Measurements from ENCODE around the gene SOD1. TPM values are rescaled to one million over a fixed set of nuclear protein-coding genes. Genes with fewer than 3 reads are reported as not detected.

Gene SOD1
- polyA plus RNA-seq, 1 donor from 2014 or later, result 449 TPM

DNA sequence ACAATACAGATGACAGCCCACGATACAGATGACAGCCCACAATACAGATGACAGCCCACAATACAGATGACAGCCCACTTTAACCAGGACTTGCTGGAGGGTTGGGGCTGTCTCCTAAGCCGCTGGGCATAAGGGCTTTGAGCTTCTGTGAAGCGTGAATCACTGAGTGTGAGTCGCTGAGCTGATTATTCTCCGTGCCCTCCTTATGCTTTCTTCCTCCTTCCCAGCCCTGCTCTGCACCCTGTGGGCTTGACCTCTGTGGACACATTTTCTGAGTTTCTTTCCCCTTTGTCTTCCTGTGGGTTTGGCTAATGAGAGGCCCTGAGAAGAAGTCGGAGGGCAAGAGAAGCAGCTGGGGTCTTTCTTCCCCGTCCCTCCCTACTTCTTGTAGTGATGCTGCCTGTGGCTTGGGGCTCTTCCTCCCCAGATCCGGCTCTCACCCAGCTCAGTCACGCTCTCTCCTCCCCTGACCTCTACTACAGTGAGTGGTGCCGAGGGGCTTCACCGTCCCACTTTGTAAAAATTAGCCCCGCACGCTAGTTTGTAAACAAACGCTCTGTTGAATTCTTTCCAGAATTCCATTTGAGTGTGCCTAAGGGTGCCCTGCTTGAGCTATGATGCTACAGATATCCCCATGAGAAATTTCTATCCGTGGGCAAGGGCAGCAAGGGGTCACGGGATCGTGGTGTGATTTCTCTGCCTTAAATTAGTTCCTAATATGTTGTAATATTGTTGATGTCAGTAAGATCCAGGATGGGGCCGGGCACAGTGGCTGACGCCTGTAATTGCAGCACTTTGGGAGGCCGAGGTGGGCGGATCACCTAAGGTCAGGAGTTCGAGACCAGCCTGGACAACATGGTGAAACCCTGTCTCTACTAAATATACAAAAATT, 46.4 kb upstream of the SOD1 start:
- Histone ChIP-seq H3K9me2 (ENCODE audit: insufficient read depth, low read length) (no peaks in the 10 kb centered on the region), H3K9me3 (ENCODE audit: low read length) (no peaks in the 10 kb centered on the region), H3K79me2 (replicated peaks; ENCODE audit: insufficient read depth, low read length) (no peaks in the 10 kb centered on the region), H3K36me3 (ENCODE audit: insufficient read depth, low read length) (no peaks in the 10 kb centered on the region), H3K27me3 (ENCODE audit: insufficient read depth, low read depth, low read length) (no peaks in the 10 kb centered on the region), H2AFZ (ENCODE audit: low read depth, low read length) (no peak overlapping the region), H3K4me2 (ENCODE audit: low read length) (no peak overlapping the region), H3K9ac (ENCODE audit: low read length) (no peak overlapping the region), H3K27ac (ENCODE audit: low read length) (no peak overlapping the region), H3F3A (ENCODE audit: insufficient read depth, low read length, poor library complexity, severe bottlenecking) (no peaks in the 10 kb centered on the region), H3K4me3 (ENCODE audit: low read length) (no peak overlapping the region), H4K20me1 (ENCODE audit: insufficient read depth) (no peaks in the 10 kb centered on the region)
- TF ChIP-seq, protein P1, sequence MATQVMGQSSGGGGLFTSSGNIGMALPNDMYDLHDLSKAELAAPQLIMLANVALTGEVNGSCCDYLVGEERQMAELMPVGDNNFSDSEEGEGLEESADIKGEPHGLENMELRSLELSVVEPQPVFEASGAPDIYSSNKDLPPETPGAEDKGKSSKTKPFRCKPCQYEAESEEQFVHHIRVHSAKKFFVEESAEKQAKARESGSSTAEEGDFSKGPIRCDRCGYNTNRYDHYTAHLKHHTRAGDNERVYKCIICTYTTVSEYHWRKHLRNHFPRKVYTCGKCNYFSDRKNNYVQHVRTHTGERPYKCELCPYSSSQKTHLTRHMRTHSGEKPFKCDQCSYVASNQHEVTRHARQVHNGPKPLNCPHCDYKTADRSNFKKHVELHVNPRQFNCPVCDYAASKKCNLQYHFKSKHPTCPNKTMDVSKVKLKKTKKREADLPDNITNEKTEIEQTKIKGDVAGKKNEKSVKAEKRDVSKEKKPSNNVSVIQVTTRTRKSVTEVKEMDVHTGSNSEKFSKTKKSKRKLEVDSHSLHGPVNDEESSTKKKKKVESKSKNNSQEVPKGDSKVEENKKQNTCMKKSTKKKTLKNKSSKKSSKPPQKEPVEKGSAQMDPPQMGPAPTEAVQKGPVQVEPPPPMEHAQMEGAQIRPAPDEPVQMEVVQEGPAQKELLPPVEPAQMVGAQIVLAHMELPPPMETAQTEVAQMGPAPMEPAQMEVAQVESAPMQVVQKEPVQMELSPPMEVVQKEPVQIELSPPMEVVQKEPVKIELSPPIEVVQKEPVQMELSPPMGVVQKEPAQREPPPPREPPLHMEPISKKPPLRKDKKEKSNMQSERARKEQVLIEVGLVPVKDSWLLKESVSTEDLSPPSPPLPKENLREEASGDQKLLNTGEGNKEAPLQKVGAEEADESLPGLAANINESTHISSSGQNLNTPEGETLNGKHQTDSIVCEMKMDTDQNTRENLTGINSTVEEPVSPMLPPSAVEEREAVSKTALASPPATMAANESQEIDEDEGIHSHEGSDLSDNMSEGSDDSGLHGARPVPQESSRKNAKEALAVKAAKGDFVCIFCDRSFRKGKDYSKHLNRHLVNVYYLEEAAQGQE (IDR thresholded peaks at IDR 0.05; ENCODE audit: borderline replicate concordance), result no peak
- TF ChIP-seq EZH2 (IDR thresholded peaks at IDR 0.05; ENCODE audit: borderline replicate concordance, insufficient read depth, low read length, poor library complexity, severe bottlenecking) (no peak), POLR2AphosphoS5 (IDR thresholded peaks at IDR 0.05) (no peak), SMC3 (conservative IDR thresholded peaks at IDR 0.05; ENCODE audit: poor library complexity) (no peak), RAD21 (conservative IDR thresholded peaks at IDR 0.05) (no peak), MXI1 (conservative IDR thresholded peaks at IDR 0.05; ENCODE audit: poor library complexity, severe bottlenecking) (no peak), TAF1 (IDR thresholded peaks at IDR 0.05; ENCODE audit: low read depth) (no peak), EP300 (conservative IDR thresholded peaks at IDR 0.05; ENCODE audit: poor library complexity, severe bottlenecking) (no peak)
- TF ChIP-seq, protein P2, sequence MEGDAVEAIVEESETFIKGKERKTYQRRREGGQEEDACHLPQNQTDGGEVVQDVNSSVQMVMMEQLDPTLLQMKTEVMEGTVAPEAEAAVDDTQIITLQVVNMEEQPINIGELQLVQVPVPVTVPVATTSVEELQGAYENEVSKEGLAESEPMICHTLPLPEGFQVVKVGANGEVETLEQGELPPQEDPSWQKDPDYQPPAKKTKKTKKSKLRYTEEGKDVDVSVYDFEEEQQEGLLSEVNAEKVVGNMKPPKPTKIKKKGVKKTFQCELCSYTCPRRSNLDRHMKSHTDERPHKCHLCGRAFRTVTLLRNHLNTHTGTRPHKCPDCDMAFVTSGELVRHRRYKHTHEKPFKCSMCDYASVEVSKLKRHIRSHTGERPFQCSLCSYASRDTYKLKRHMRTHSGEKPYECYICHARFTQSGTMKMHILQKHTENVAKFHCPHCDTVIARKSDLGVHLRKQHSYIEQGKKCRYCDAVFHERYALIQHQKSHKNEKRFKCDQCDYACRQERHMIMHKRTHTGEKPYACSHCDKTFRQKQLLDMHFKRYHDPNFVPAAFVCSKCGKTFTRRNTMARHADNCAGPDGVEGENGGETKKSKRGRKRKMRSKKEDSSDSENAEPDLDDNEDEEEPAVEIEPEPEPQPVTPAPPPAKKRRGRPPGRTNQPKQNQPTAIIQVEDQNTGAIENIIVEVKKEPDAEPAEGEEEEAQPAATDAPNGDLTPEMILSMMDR (IDR thresholded peaks at IDR 0.05; ENCODE audit: poor library complexity, severe bottlenecking), result no peak

DNA sequence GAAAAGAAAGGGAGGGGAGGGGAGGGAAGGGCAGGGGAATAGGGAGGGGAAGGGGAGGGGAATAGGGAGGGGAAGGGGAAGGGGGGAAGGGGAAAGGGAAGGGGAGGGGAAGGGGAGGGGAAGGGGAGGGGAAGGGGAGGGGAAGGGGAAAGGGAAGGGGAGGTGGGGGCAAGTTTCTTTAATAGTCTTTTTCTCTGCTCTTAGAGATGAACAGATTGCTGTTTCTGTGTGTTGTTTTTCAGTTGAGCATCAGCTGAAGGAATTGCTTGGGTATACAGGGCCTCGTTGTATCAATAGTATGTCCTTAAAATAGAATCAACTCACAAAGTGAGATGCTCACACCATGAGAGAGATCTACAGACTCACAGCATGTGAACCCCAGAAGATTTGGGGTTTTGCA, 44.8 kb upstream of the SOD1 start:
- H3K9me2 ChIP-seq (ENCODE audit: insufficient read depth, low read length), result no peaks in the 10 kb centered on the region
- no peak overlapping the region for H3K9ac ChIP-seq (ENCODE audit: low read length)
- H3K27me3 ChIP-seq (ENCODE audit: insufficient read depth, low read depth, low read length), result no peaks in the 10 kb centered on the region
- H3K79me2 ChIP-seq (replicated peaks; ENCODE audit: insufficient read depth, low read length), result no peaks in the 10 kb centered on the region
- H2AFZ ChIP-seq (ENCODE audit: low read depth, low read length), result no peak overlapping the region
- TF ChIP-seq, protein P2 (IDR thresholded peaks at IDR 0.05; ENCODE audit: poor library complexity, severe bottlenecking), result no peak
- TF ChIP-seq POLR2AphosphoS5 (IDR thresholded peaks at IDR 0.05), result no peak
- no peak for TF ChIP-seq SMC3 (conservative IDR thresholded peaks at IDR 0.05; ENCODE audit: poor library complexity)
- TF ChIP-seq MXI1 (conservative IDR thresholded peaks at IDR 0.05; ENCODE audit: poor library complexity, severe bottlenecking), result no peak
- TF ChIP-seq EP300 (conservative IDR thresholded peaks at IDR 0.05; ENCODE audit: poor library complexity, severe bottlenecking), result no peak
- TF ChIP-seq, protein P1 (IDR thresholded peaks at IDR 0.05; ENCODE audit: borderline replicate concordance), result no peak
- no peak for TF ChIP-seq EZH2 (IDR thresholded peaks at IDR 0.05; ENCODE audit: borderline replicate concordance, insufficient read depth, low read length, poor library complexity, severe bottlenecking)
- TF ChIP-seq TAF1 (IDR thresholded peaks at IDR 0.05; ENCODE audit: low read depth), result no peak
- TF ChIP-seq RAD21 (conservative IDR thresholded peaks at IDR 0.05), result no peak
- H3K4me3 ChIP-seq (ENCODE audit: low read length), result no peak overlapping the region
- no peaks in the 10 kb centered on the region for H3F3A ChIP-seq (ENCODE audit: insufficient read depth, low read length, poor library complexity, severe bottlenecking)
- H3K4me2 ChIP-seq (ENCODE audit: low read length), result no peak overlapping the region
- H4K20me1 ChIP-seq (ENCODE audit: insufficient read depth), result no peaks in the 10 kb centered on the region
- H3K27ac ChIP-seq (ENCODE audit: low read length), result no peak overlapping the region
- H3K9me3 ChIP-seq (ENCODE audit: low read length), result no peaks in the 10 kb centered on the region
- H3K36me3 ChIP-seq (ENCODE audit: insufficient read depth, low read length), result no peaks in the 10 kb centered on the region
